IPS-20b (cell line): ENCODE measurements around the gene ZFYVE9.
"Not testable (repeated sequence)": the region's sequence is repeated elsewhere in the genome, so short reads cannot be mapped to it uniquely, and the experiment has no call there.

Source experiments
- H3K27ac ChIP-seq: one replicate; pipeline ENCODE4 v1.5.1; 2013; ENCODE audit warnings: low read length
- H3K27me3 ChIP-seq: 2 replicates; pipeline ENCODE4 v1.6.1; 2013; ENCODE audit warnings: mild to moderate bottlenecking, low read length, inconsistent platforms; ENCODE audit not compliant: insufficient read depth
- H3K36me3 ChIP-seq: 2 replicates; pipeline ENCODE4 v1.6.1; 2013; ENCODE audit warnings: low read depth, mild to moderate bottlenecking, inconsistent platforms, low read length, moderate library complexity; ENCODE audit not compliant: insufficient read depth
- H3K4me1 ChIP-seq: 2 replicates; pipeline ENCODE4 v1.6.1; 2013; ENCODE audit warnings: mild to moderate bottlenecking, control low read depth, inconsistent platforms, low read length, moderate library complexity; ENCODE audit not compliant: insufficient read depth
- H3K4me3 ChIP-seq: 2 replicates; pipeline ENCODE4 v1.5.1; 2013; ENCODE audit warnings: mild to moderate bottlenecking, low read length, inconsistent platforms
- H3K9ac ChIP-seq: 2 replicates; pipeline ENCODE4 v1.6.1; 2013; ENCODE audit warnings: low read depth, mild to moderate bottlenecking, inconsistent platforms, low read length, moderate library complexity
- H3K9me3 ChIP-seq: 2 replicates; pipeline ENCODE4 v1.6.1; 2013; ENCODE audit warnings: mild to moderate bottlenecking, low read depth, low read length, inconsistent platforms; ENCODE audit not compliant: insufficient read depth

ZFYVE9 gene

DNA sequence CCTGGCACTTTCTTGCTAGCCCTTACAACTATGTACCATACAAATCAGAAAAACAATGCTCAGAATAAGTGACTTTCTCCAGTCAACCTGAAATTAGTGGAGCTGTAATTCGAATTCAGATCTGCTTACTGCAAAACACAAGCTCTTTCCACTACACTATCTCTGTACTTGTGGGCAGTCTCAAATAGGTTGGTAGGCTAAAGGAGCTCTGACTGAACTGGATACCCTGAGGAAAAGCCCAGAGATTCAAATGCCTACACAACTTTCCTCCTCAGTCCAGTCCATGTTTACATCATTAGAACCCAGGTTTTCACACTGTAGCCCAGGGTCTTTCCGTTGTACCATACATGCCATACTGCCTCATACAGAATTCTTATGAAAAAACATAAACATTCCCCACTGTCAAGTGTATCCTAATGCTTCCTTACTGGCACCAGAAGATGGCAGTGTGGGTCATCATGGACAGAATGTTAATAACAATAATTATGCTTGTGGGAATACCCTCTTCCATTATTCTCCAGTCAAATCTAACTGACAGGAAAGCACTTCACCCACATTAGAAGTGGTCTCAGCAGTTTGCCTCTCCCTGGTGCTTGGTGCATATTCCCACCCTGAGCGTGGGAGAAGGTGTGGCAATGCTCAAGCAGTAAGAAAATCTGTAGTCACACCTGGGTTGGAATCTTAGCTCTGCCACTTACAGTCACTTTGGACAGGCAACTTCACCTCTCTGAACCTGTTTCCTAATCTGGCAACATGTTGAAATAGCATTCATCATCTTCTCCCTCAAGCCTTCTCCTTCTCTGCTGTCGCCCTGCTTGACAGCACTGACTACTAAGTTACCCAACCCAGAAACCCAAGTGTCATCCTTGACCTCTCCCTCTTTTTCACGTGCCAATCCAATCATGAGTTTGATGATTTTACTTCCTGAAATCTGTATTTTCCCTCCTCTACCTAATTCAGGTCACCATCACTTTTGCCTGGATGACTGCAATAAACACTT is 14.4 kb upstream of the ZFYVE9 start:
- H3K9ac ChIP-seq = no peak overlapping the region
- H3K27me3 ChIP-seq = 0 out of 2 replicates have a peak, but pooled peaks cover 5% of the 10 kb centered on the region
- H3K36me3 ChIP-seq = no peaks in the 10 kb centered on the region
- no peaks in the 10 kb centered on the region for H3K9me3 ChIP-seq
- H3K4me1 ChIP-seq = no peaks in the 10 kb centered on the region
- H3K4me3 ChIP-seq = no peak overlapping the region
- no peak overlapping the region for H3K27ac ChIP-seq

DNA sequence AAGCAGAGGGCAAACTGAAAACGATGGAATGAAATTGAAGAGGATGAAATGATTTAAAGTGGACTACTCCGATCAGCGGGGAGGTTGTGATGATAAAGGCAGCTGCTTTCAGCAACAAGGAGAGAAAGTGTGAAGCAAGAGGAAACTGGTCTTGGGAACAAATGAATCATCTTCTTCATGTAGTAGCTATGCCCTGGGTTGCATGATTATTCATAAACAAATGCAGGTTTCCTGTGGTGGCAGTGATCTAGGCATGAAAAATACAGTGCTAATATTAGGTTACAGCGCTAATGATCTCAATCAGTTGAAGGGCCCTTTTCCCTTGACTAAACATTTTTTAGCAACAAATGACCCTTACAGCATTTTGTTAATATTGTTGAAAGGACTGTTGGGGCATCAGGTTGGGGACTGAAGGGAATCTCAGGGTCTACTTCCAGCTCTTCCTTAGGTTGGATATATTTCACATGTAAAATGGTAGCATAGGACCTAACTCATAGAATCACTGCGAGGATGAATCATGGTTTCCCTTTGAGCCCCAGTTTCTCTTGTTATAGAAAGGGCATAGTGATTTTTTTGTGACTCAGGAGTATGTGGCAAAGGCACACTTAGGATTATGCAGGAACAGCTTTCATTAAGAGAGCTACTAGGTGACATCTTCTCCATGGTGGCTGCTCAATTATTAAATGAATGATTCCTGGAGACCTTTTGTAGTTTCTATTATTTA is 1.9 kb upstream of the ZFYVE9 start:
- H3K27me3 ChIP-seq = peaks cover 23% of the 10 kb centered on the region
- no peaks in the 10 kb centered on the region for H3K9me3 ChIP-seq
- peaks cover 3% of the 10 kb centered on the region; the same call in 1 of the 2 replicates for H3K4me1 ChIP-seq
- no peak overlapping the region for H3K27ac ChIP-seq
- H3K4me3 ChIP-seq = no peak overlapping the region
- H3K9ac ChIP-seq = no peak overlapping the region
- H3K36me3 ChIP-seq = no peaks in the 10 kb centered on the region

DNA sequence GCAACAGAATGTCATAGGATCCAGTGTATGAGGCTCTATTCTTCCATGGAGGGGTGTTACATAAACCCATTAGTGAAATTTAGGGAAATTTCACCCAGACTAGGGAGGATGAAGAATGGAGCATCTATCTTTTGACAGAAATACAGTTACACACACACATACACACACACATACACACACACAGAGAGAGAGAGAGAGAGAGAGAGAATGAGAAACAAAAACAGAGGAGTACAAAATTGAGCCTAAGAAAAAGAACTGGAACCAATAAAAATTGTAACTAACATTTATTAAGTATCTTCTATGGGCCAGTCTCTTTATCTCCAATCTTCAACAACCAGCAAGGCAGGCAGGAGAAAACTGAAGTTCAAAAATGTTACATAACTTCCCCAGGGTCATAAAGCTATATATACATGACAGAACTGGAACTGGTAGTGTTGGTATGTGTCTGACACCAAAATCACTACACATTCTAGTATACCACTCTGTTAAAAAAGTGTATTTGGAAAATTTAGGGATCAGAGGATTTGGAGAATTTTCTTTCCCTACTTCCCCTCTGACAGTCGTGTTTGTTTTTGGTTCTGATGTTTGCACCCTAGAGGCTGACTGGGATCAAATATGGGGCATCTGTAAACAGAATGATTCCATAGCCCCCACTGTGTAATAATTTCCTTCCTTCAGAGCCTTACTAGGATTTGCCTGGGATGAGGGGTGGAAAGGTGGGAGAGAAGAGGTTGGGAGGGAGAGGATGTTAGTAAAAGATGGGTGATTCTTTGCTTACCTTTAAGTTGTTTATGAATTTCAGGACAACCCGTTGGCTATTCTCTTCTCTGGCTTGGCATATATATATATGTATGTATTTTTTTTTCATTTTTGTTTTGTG is 1.0 kb upstream of the ZFYVE9 start:
- peak overlapping the region; percentile 91; the same call in 1 of the 2 replicates for H3K9ac ChIP-seq
- no peaks in the 10 kb centered on the region for H3K9me3 ChIP-seq
- peaks cover 3% of the 10 kb centered on the region; the same call in 1 of the 2 replicates for H3K4me1 ChIP-seq
- H3K4me3 ChIP-seq = peak overlapping the region; percentile 97
- H3K27me3 ChIP-seq = peaks cover 23% of the 10 kb centered on the region
- no peaks in the 10 kb centered on the region for H3K36me3 ChIP-seq
- H3K27ac ChIP-seq = no peak overlapping the region

DNA sequence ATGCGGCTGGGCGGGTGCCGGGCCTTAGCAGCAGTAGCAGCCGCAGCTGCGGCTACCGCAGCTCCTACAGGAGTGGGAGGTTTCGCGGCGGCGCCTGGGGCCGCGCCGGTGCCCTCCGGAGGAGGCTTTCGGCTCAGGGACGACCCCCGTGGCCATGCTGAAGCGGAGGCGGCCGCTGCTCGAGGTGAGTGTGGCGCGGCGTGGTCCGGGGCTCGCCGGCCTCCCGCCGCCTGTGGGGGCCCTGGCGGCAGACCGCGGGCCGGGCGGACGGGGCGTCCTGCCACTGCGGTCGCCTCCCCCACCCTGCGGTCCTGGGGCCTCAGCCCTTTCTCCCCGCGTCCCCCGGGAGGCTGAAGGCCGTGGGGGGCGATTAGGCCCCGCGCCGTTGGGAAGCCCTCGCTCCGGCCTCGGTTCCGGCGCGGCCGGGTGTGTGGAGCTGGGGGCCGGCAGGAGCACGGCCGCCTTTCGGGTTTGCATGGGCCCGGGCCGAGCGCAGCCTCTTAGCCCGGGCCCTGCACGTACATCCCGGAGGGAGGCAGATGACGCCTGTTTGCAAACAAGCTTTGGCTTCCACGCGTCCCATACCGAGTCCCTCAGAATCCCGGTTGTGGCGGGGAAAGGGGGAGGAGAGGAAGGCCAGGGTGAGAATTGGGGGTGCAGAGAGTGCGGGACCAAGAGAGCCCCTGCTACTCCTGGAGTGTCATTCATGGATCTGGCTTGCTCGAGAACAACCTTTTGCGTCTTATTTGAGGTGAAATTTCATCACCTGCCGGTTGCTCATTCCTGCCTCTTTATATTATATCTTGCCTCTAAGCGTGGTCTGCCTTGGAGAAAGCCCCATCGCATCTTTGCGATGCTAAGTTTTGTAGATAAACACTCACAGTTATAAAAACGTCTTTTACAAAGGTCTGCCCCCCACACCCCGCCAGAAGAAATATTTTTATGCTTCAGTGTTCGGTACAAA is 613 bp downstream of the ZFYVE9 start:
- peak overlapping the region; percentile 91 for H3K9ac ChIP-seq
- no peak overlapping the region for H3K27ac ChIP-seq
- H3K9me3 ChIP-seq = no peaks in the 10 kb centered on the region
- H3K27me3 ChIP-seq = peaks cover 23% of the 10 kb centered on the region
- H3K36me3 ChIP-seq = no peaks in the 10 kb centered on the region
- H3K4me3 ChIP-seq = peak overlapping the region; percentile 97
- H3K4me1 ChIP-seq = peaks cover 3% of the 10 kb centered on the region; the same call in 1 of the 2 replicates

DNA sequence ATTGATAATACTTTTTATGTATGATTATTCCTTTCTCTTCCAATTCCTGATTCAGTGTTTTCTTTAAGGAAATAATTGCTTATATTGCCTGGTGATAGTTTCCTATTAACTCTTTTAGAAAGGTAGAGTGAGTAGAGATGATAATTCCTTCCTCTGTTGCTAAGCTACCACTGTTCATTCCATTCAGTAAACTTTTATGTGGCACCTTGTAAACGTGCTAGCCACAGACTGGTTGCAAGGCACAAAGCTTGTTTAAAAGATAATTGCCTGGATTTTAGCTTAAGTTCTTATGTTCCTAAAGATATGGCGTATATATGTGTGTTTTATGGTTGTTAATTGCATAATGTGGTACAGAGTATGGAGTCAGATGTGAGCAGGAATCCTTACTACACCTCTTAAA is 3.2 kb downstream of the ZFYVE9 start:
- Histone ChIP-seq H3K4me1 (peaks cover 3% of the 10 kb centered on the region; the same call in 1 of the 2 replicates), H3K27me3 (peaks cover 15% of the 10 kb centered on the region), H3K4me3 (no peak overlapping the region), H3K36me3 (no peaks in the 10 kb centered on the region), H3K9ac (no peak overlapping the region), H3K27ac (no peak overlapping the region), H3K9me3 (no peaks in the 10 kb centered on the region)

DNA sequence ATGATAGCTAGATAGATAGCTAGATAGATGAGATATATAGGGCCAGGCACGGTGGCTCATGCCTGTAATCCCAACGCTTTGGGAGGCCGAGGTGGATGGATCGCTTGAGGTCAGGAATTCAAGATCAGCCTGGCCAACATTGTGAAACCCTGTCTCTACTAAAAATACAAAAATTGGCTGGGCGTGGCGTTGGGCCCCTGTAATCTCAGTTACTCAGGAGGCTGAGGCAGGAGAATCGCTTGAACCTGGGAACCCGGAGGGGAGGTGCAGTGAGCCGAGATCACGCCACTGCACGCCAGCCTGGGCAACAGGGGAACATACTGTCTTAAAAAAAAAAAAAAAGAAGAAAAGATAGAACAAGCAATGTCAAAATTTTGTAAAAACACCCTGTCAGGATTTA is 8.6 kb downstream of the ZFYVE9 start:
- not testable (repeated sequence) for H3K9ac ChIP-seq, H3K4me3 ChIP-seq, H3K4me1 ChIP-seq, H3K27ac ChIP-seq, H3K36me3 ChIP-seq, H3K9me3 ChIP-seq, H3K27me3 ChIP-seq

DNA sequence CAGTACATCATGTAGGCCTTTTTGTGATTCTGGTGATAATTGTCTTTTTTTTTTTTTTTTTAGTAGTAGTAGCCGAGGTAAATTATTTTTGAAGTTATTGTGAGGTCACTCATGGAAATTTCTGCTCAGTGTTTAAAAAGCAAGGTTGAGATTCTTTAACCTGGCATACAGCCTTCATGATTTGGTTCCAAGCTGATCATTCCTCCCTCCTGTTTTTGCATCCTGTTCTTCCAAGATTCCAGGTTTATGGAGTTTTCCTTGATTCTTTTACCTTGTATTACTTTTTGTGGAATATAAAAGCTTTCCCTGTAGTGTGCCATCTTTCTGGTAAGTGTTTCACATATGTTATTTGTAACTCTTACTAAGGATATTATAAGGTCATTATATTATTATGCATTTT is 9.1 kb downstream of the ZFYVE9 start:
- Histone ChIP-seq H3K9me3 (no peaks in the 10 kb centered on the region), H3K27me3 (no peaks in the 10 kb centered on the region), H3K4me1 (no peaks in the 10 kb centered on the region), H3K4me3 (no peak overlapping the region), H3K36me3 (no peaks in the 10 kb centered on the region), H3K27ac (no peak overlapping the region), H3K9ac (no peak overlapping the region)

DNA sequence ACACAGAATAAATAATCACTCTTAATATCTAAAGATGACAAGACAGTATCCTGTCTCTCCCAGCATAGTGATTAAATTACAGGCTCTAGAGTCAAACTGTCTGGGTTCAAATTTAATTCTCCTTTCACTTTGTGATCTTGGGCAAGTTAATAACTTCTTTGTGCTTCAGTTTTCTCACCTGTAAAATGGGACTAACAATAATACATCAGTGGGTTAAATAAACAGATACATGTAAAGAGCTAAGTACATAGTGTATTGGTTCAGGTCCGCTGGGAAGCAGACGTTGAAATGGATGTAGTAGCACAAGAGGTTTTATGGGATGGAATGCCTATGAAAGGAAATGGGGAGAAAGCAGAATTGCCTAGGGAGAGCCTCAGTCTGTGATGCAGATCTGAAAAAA is 10.7 kb downstream of the ZFYVE9 start:
- H3K27me3 ChIP-seq = no peaks in the 10 kb centered on the region
- H3K4me3 ChIP-seq = no peak overlapping the region
- H3K9ac ChIP-seq = no peak overlapping the region
- H3K4me1 ChIP-seq = no peaks in the 10 kb centered on the region
- H3K27ac ChIP-seq = no peak overlapping the region
- H3K9me3 ChIP-seq = peaks cover 2% of the 10 kb centered on the region
- H3K36me3 ChIP-seq = no peaks in the 10 kb centered on the region

DNA sequence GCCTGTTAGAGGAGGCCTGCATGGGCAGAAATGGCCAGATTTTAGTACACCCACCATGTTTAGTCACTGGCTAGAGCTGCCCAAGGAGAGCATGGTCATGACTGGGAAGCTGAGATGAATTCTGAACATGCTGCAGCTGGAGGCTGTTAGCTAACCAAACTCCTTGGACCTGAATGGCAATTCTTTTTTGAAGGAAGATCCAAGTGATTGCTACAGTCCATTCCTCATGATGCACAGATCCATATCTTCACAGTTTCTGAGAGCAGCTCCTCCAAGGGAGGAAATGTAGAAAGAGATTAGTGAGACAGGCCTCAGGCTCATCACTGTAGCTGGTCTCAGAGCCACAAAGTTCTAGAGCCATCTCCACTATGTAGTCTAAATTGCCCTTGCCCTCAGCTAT is 11.1 kb downstream of the ZFYVE9 start:
- Histone ChIP-seq H3K9ac (no peak overlapping the region), H3K36me3 (no peaks in the 10 kb centered on the region), H3K4me1 (no peaks in the 10 kb centered on the region), H3K27me3 (no peaks in the 10 kb centered on the region), H3K9me3 (peaks cover 6% of the 10 kb centered on the region), H3K4me3 (no peak overlapping the region), H3K27ac (no peak overlapping the region)

DNA sequence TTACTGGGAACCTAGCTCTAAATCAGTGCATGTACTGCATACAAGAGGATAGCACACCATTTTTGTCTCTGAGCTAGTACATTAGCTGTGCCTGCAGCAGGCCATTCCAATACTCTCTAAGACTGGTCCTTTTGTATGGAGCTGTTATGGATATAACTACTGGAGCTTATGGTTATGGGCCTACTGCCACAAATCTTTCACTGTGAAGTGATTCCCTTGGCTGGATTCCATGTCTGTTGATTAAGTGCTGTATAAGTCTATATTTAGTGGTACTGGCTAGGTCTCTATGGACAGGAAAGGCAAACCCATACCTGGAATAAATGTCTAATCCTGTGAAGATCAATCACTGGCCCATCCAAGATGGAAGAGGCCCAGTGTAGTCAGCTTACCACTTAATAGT is 12.0 kb downstream of the ZFYVE9 start:
- H3K9me3 ChIP-seq = peaks cover 12% of the 10 kb centered on the region
- H3K4me3 ChIP-seq = no peak overlapping the region
- no peak overlapping the region for H3K27ac ChIP-seq
- H3K36me3 ChIP-seq = no peaks in the 10 kb centered on the region
- H3K9ac ChIP-seq = no peak overlapping the region
- no peaks in the 10 kb centered on the region for H3K27me3 ChIP-seq
- H3K4me1 ChIP-seq = no peaks in the 10 kb centered on the region
